ENCODE measurements around the gene BEND6.

The BEND6 gene

GRCh38 chr6:57074383-57074782 is 119.5 kb downstream of the BEND6 start:
- no peak overlapping the region for H3K4me3 ChIP-seq (IDR thresholded peaks at IDR 0.05; ENCODE audit: insufficient read depth, low read depth, low read length)
- no peaks in the 10 kb centered on the region for H3K27me3 ChIP-seq (ENCODE audit: insufficient read depth, low read depth)
- no peaks in the 10 kb centered on the region for H3K4me1 ChIP-seq (ENCODE audit: low read depth, poor library complexity, severe bottlenecking)
- no peak overlapping the region for H3K9ac ChIP-seq
- H4K20me1 ChIP-seq (ENCODE audit: insufficient read depth), result no peaks in the 10 kb centered on the region; the same call in 1 of the 2 replicates
- no peaks in the 10 kb centered on the region for H3K79me2 ChIP-seq (ENCODE audit: insufficient read depth, low read depth)
- TF ChIP-seq CTCF (conservative IDR thresholded peaks at IDR 0.05; ENCODE audit: low read depth, low read length), result no peak
- H3K36me3 ChIP-seq (ENCODE audit: insufficient read depth), result no peaks in the 10 kb centered on the region
- H3K27ac ChIP-seq, result no peak overlapping the region
- no peak overlapping the region for H3K4me2 ChIP-seq
- no peak overlapping the region for H2AFZ ChIP-seq (ENCODE audit: low read depth)

DNA sequence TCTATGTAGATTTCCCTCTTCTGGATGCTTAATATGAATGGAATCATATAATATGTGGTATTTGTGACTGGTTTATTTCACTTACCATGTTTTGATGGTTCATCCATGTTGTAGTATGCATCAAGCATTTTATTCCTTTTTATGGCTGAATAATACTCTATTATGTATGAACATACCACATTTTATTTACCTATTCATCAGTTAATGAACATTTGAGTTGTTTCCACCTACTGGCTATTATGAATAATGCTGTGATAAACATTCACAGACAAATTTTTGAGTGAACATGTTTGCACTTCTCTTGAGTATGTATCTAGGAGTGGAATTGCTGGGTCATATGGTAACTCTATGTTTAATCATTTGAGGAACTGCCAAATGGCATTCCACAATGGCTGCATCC is 120.2 kb downstream of the BEND6 start:
- no peak overlapping the region for H3K9ac ChIP-seq
- no peaks in the 10 kb centered on the region for H3K4me1 ChIP-seq (ENCODE audit: low read depth, poor library complexity, severe bottlenecking)
- no peaks in the 10 kb centered on the region for H3K36me3 ChIP-seq (ENCODE audit: insufficient read depth)
- H3K27me3 ChIP-seq (ENCODE audit: insufficient read depth, low read depth), result no peaks in the 10 kb centered on the region
- no peak overlapping the region for H2AFZ ChIP-seq (ENCODE audit: low read depth)
- no peak for TF ChIP-seq CTCF (conservative IDR thresholded peaks at IDR 0.05; ENCODE audit: low read depth, low read length)
- H3K4me3 ChIP-seq (IDR thresholded peaks at IDR 0.05; ENCODE audit: insufficient read depth, low read depth, low read length), result no peak overlapping the region
- no peaks in the 10 kb centered on the region; the same call in 1 of the 2 replicates for H4K20me1 ChIP-seq (ENCODE audit: insufficient read depth)
- H3K4me2 ChIP-seq, result no peak overlapping the region
- H3K27ac ChIP-seq, result no peak overlapping the region
- H3K79me2 ChIP-seq (ENCODE audit: insufficient read depth, low read depth), result no peaks in the 10 kb centered on the region
